Testis (tissue), 3 donors: ENCODE data around the gene CRHR1. TPM values are rescaled to one million over a fixed set of nuclear protein-coding genes. Genes with fewer than 3 reads are reported as not detected.

Source experiments
- DNase-seq: peaks from one replicate; pipeline ENCODE4 v3.0.0-alpha.2; 2019
- H3K27ac ChIP-seq, 2 donors: fragments of 200-600 bp; sonication (generic); one replicate each; pipeline ENCODE4 v1.5.1; 2019
- H3K27me3 ChIP-seq: fragments of 200-600 bp; sonication (generic); one replicate; pipeline ENCODE4 v1.5.1; 2019
- H3K36me3 ChIP-seq: fragments of 200-600 bp; sonication (generic); one replicate; pipeline ENCODE4 v1.5.1; 2017; ENCODE audit warnings: low read depth; ENCODE audit errors: missing control alignments
- H3K4me1 ChIP-seq: fragments of 200-600 bp; sonication (generic); one replicate; pipeline ENCODE4 v1.5.1; 2019
- H3K4me3 ChIP-seq, 2 donors: fragments of 200-600 bp; sonication (generic); one replicate each; pipeline ENCODE4 v1.5.1; 2017 to 2019
- H3K9me3 ChIP-seq: fragments of 200-600 bp; sonication (generic); one replicate; pipeline ENCODE4 v1.5.1; 2017
- CTCF ChIP-seq, 3 experiments: fragments of 450-650 bp in 2 of 3; fragments of 200-600 bp in 1 of 3; sonication (generic) in 1 of 3; IDR thresholded peaks; one replicate each; pipeline ENCODE4 v1.5.1; 2016 to 2019; ENCODE audit warnings: antibody characterized with exemption in 3 of 3, mild to moderate bottlenecking in 2 of 3, moderate library complexity in 1 of 3
- POLR2A ChIP-seq: fragments of 450-650 bp; IDR thresholded peaks from one replicate; pipeline ENCODE4 v1.6.1; 2017; ENCODE audit warnings: antibody characterized with exemption, mild to moderate bottlenecking, moderate library complexity
- WGBS, 2 donors: methylation state at CpG; one replicate each; pipeline ENCODE4 v1.1.5; 2018; 5-methylcytosine and 5-hydroxymethylcytosine counted together
- intact Hi-C: fragments of 100-400 bp; cut with DNase I; formaldehyde crosslinking; loops from one replicate; pipeline ENCODE4 v1.15.1; 2023; ENCODE audit warnings: low total_unique reads
- polyA plus RNA-seq: library from polyadenylated mRNA; stranded (reverse); fragments of 350-450 nt; fragmentation: Illumina TruSeq; extraction: RNeasy Lipid Tissue Mini Kit (QIAGEN cat#74804); gene quantifications from one replicate; pipeline ENCODE4 v1.2.3, GENCODE V29; 2014; ENCODE audit warnings: low read depth, low replicate concordance; ENCODE audit not compliant: insufficient read depth
- total RNA-seq, 2 donors: library from RNA; depleted of rRNA; stranded (reverse); fragments of >200 nt; gene quantifications; one replicate each; pipeline ENCODE4 v1.2.3, GENCODE V29; 2016

Gene CRHR1
- total and polyA plus RNA-seq, 3 donors from 2014 or later = 0.55 to 1.9 (median 0.55) TPM

DNA sequence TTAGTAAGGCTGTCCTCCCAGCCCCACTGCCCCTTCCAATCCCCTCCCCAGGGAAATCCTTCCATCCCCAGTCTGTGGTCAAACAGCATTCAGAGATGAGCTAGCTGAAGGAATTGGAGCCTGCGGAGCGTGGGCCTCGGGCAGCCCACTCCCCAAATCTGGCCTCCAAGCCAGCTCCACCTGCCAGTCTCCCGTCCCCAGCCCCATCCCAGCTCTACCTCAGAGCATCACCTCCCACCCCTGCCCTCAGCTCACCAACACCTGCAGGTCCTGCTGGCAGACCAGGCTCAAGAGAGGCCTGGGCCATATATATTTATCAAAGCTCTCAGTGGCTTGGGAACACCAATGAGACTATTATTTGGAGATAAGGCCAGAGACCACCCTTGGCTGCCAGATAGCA, 55.3 kb downstream of the CRHR1 start:
- no peak for TF ChIP-seq CTCF (IDR thresholded peaks at IDR 0.05)
- TF ChIP-seq POLR2A = no peak
- Histone ChIP-seq H3K9me3 (no peaks in the 10 kb centered on the region), H3K36me3 (no peaks in the 10 kb centered on the region), H3K4me3 (no peak overlapping the region), H3K4me1 (no peaks in the 10 kb centered on the region), H3K27ac (no peak overlapping the region), H3K27me3 (no peaks in the 10 kb centered on the region)
- 91 to 96% methylated on average over 4 of the region's 4 CpGs for WGBS, 2 donors
- intact Hi-C loops = no loop called here
- no peak for DNase-seq

GRCh38 chr17:45841186-45841585, 57.1 kb downstream of the CRHR1 start:
- no peaks in the 10 kb centered on the region for H3K4me1 ChIP-seq
- 75 to 82% methylated on average over 9 of the region's 9 CpGs for WGBS, 2 donors
- no peaks in the 10 kb centered on the region for H3K27me3 ChIP-seq
- H3K9me3 ChIP-seq = no peaks in the 10 kb centered on the region
- DNase-seq = no peak
- no peaks in the 10 kb centered on the region for H3K36me3 ChIP-seq
- intact Hi-C loops = no loop called here
- no peak overlapping the region for H3K4me3 ChIP-seq
- no peak for TF ChIP-seq POLR2A
- TF ChIP-seq CTCF (IDR thresholded peaks at IDR 0.05) = no peak
- no peak overlapping the region for H3K27ac ChIP-seq

DNA sequence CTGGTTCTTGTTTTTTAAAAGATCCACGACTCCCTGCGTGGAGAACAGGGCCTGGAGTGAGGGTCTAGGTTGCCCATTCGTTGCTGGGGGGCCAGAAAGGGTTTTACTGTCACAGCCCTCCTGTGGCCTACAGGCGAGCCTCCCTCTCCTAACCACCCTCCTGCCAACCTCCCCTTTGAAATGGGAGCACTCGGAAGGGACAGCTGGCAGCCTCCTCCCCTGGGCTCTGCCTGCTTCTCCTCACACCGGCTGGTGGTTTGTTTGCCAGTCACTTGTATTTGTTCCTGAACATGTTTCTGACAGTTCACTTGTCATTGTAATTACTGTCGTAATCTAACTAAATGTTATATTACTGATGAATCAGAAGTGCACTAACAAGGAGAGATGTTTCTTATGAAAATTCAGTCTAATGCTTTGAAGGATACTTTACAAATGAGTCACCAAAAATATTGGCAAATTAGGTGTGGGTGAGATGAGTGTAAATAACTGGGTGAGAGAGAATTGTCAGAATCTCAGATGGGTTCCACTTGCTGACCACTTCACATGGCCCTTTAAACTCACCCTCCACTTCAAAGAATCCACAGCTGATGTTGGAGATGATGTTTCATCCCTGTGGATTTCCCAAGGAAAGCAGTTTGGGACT, 57.9 kb downstream of the CRHR1 start:
- DNase-seq = no peak
- Histone ChIP-seq H3K4me3 (no peak overlapping the region), H3K36me3 (no peaks in the 10 kb centered on the region), H3K4me1 (no peaks in the 10 kb centered on the region), H3K27me3 (no peaks in the 10 kb centered on the region), H3K9me3 (no peaks in the 10 kb centered on the region), H3K27ac (no peak overlapping the region)
- TF ChIP-seq POLR2A = no peak
- TF ChIP-seq CTCF (IDR thresholded peaks at IDR 0.05) = no peak
- intact Hi-C loops = no loop called here
- 71 to 74% methylated on average over 7 of the region's 7 CpGs for WGBS, 2 donors

DNA sequence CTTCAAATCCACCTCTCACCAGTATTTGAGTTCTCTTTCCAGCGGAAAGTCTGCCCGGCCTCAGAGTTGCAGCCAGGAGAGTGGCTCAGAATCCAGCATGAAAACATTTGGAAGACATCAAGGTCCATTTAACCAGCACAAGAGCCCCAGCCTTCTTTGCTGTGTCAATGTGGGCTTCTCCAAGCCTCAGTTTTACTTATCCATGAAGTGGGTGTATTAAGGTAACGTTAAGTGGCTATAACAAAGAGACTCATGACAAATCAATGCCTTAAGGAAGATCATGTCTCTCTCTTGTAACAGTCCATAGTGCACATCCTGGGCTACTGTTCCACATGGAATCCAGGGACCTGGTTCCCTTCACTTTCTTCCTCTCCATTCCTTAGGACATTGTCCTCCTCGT, 59.6 kb downstream of the CRHR1 start:
- no peak for DNase-seq
- Histone ChIP-seq H3K4me1 (no peaks in the 10 kb centered on the region), H3K4me3 (no peak overlapping the region), H3K27me3 (no peaks in the 10 kb centered on the region), H3K27ac (no peak overlapping the region), H3K36me3 (no peaks in the 10 kb centered on the region), H3K9me3 (no peaks in the 10 kb centered on the region)
- 87 to 93% methylated on average over 4 of the region's 4 CpGs for WGBS, 2 donors
- TF ChIP-seq CTCF (IDR thresholded peaks at IDR 0.05) (no peak), POLR2A (no peak)
- intact Hi-C loops = no loop called here

GRCh38 chr17:45844695-45845375, 60.7 kb downstream of the CRHR1 start, which contains the start of gene SPPL2C:
Gene SPPL2C, plus strand, starts transcription at chr17:45844881. Its CDS starts 26 bp downstream, at chr17:45844907.
- TF ChIP-seq CTCF (IDR thresholded peaks at IDR 0.05) (no peak), POLR2A (no peak)
- Histone ChIP-seq H3K4me3 (no peak within 1 kb of the TSS), H3K4me1 (no peaks in the 10 kb centered on the region), H3K27ac (no peak within 1 kb of the TSS), H3K36me3 (no peaks in the 10 kb centered on the region), H3K27me3 (no peaks in the 10 kb centered on the region), H3K9me3 (no peaks in the 10 kb centered on the region)
- DNase-seq = no peak
- WGBS, 2 donors = 89% methylated on average over 12 to 25 of the region's 25 CpGs
- intact Hi-C loops = no loop called here
